ENCODE measurements around the gene UCHL1. TPM values are rescaled to one million over a fixed set of nuclear protein-coding genes. Genes with fewer than 3 reads are reported as not detected.

The UCHL1 gene
- total RNA-seq (2022; extraction: Qiagen RNA extraction): 904 to 991 TPM (median 938 TPM) in 5 replicates

GRCh38 chr4:41256740-41257256, at the start of gene UCHL1:
TSS of gene UCHL1 (plus strand) at chr4:41256928. CDS start at chr4:41256977, 49 bp downstream.

GRCh38 chr4:41214136-41214824, 42.4 kb upstream of the UCHL1 start, which contains the start of gene APBB2:
TSS of gene APBB2 (minus strand) at chr4:41214542. CDS start at chr4:41033254, 181,288 bp downstream.

Other genes with a start within 250 kb of the UCHL1 start
- gene APBB2, start 42.4 kb upstream of the UCHL1 start, total RNA-seq (2022; extraction: Qiagen RNA extraction): 7.3 to 12.1 TPM (median 9.8 TPM) in 5 replicates